NCI-H2171 treated with DMSO at 0.1 percent for 48 hours (cell line): Measurements from ENCODE around the gene CEP72.
"Not testable (repeated sequence)": the region's sequence is repeated elsewhere in the genome, so short reads cannot be mapped to it uniquely, and the experiment has no call there.

ENCODE experiments used
- DNase-seq: peaks from one replicate; lab custom pipeline; 2025; lab: John Stamatoyannopoulos, UW

CEP72 gene

DNA sequence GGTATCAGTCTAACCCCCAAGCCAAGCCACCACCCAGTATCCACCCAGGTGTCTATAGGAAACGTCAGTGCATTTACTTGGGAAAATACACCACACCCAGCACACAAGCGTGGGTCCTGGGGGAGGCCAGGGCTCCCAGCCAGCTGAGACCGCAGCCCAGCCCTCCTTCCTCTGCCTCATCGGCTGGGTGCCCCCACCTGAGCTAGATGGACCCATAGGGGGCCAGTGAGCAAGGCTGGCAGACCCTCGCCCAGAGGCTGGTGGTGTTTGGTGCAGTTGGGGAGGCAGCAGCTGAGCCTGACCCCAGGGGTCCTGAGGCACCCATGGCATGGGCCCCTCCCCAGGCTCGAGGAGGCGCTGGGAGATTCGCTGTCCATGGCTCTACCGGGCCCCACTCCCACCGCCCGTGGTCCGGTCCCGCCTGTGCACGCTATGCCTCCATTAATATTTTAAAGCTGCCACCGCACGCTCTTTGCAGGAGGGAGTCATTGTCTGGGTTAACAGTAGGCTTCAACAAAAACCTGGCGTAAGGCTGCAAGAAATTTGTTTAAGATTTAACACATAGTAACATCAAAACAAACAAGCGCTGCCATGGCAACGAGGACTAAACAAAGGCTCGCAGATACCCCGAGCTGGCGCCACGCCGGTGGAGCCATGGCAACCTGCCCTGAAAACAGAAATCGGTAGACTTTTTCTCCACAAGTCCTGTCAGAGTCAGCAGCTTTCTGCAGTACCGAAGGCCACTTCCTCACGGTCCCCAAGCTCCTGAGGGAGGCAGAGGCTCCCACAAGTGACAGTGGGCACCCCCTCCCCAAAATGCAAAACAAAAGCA lies 60.4 kb downstream of the CEP72 start:
- peak; percentile 94 for DNase-seq

DNA sequence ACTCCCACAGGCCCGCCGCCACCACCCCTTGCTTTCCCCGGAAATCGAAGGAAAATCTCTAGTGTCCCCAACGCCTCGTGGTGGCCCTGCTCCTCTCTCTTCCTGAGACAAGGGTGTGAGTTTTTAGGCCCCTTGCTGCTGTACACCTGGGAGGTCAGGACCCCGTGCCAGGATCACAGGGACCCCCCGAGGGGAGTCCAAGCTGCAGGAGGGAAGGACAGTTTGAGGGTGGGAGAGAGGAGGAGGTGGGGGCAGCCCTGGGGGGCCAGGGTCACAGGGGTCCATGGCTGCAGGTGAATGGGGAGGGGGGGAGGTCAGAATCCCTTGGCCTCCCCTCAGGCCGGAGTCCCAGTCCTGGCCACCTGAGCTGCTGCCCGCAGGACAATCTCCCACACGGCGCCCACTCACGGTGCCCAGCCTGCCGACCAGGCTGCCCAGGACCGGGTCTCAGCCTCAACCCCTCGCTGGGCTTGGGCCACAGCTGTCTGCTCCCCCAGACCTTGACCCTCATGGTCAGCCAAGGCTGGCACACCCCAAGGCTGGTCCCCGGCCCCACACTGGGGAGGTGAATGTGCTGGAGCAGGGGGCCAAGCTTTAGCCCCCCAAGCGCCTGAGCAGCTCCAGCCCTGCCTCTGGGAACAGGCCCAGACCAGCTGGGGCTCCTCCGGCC lies 61.2 kb downstream of the CEP72 start:
- no peak for DNase-seq

DNA sequence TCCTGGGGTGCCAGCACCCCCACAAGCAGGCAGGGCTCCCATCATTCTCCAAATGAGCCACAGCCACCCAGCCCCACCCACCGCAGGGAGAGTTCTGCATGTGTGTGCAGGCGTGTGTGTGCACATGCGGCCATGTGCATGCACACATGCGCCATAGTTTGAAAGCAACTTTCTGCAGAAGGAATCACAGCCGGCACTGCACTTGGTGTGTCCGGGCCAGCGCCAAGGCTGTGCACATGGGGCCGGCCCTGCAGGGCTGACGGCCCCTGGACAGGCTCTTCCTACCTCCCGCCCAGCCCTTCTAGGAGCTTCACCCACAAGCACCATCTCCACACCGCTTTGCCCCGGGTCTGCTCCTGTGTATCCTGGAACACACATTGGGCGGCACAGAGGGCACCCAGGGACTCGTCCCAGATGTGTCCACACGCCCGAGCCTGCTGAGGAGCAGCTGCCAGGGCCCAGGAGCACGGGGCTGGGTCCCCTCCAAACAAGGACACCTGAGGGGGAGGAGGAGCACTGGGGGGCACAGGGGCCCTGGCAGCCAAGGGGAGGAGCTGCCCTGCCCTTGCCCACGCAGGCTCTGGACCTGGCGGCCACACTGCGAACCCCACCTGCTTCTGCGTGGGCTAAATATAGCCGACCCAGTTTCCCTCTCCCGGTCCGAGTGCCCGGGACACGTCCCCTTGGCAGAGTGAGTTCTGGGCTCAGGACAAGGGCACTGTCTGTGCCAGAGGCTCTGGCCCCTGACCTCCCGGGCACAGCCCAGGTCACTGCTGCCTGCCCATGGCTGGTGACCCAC lies 61.9 kb downstream of the CEP72 start:
- no peak for DNase-seq

DNA sequence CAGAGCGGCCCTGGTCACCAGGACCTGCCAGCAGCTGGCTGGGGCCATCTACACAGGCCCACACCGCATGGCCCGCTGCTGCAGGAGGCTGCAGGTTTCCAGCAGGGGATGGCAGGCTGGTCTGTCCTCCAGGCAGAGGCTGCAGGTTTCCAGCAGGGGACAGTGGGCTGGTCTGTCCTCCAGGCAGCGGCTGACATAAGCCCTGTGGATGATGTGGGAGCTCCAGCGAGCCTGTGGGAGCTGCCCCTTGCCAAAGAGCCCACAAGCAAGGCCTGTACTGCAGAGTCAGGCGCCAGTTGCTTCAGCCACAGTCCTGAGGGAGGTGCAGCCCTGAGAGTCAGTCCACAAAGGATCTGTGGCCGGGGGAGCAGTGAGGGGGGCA lies 62.5 kb downstream of the CEP72 start:
- DNase-seq, result no peak

DNA sequence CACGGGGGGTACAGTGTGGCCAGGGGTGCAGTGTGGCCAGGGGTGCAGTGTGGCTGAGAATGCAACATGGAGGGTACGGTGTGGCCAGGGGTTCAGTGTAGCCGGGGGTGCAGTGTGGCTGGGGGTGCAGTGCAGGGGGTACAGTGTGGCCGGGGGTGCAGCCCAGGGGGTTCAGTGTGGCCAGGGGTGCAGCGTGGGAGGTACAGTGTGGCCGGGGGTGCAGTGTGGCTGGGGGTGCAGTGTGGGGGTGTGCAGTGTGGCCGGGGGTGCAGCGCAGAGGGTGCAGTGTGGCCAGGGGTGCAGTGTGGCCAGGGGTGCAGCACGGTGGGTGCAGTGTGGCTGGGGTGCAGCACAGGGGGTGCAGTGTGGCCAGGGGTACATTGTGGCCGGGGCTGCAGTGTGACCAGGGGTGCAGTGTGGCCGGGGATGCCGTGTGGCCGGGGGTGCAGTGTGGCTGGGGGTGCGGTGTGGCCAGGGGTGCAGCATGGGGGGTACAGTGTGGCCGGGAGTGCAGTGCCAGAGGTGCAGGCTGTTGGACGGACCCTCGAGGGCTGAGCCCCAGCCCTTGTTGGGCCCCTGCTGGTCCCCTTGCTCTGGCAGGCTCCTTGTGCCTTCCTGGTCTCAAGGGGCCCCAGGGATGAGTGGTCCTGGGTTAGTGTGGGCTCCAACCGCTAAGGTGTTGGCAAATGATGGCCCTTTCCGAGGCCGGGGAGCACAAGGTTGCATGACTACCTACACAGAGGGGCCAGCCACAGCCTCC lies 63.2 kb downstream of the CEP72 start:
- DNase-seq, result no peak

DNA sequence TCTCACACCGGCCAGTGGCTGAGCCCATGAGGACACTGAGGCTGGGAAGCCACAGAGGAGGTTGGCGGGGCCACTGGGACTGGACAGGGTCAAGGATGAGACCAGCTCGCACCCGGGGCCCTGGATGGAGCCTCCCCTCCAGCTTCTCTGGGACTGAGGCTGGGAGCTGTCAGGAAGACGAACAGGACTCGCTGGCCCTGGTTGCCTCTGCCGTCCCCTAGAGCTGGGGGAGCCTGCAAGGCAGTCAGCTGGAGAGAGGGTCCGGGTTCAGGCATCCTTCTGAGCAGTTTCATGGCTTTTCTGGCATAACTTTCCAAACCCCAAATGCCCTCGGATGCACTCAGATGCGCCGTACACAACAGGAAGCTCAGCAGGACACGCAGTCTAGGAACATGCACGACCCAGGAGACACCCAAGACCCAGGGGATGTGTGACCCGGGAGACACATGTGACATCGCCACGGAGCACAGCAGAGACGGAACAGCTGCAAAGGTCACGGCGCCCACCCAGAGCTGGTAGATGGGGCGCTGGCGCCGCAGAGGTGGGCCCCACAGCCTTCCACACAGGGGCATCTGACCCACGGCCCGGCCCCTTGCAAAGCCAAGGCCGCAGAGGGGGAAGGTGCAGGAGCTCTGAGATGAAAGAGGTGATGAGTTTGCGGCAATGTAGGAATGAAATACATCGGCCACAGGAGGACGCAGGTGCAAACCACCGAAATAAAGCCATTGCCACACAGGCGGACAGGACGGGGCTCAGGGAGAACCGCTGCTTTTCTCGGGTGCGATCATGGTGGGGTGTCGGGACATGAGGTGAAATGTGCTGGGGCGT lies 63.9 kb downstream of the CEP72 start:
- DNase-seq, result no peak

DNA sequence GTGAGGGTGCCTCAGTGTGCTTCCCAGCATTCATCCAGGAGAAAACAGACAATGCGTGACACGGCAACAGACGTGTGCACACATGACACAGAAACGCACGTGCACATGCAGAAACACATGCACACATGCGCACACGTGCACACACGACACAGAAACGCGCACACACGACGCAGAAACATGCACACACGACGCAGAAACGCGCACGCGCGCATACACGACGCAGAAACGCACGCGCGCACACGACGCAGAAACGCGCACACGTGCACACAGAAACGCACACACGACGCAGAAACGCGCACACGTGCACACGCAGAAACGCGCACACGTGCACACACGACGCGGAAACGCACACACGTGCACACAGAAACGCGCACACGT lies 64.5 kb downstream of the CEP72 start:
- no peak for DNase-seq

DNA sequence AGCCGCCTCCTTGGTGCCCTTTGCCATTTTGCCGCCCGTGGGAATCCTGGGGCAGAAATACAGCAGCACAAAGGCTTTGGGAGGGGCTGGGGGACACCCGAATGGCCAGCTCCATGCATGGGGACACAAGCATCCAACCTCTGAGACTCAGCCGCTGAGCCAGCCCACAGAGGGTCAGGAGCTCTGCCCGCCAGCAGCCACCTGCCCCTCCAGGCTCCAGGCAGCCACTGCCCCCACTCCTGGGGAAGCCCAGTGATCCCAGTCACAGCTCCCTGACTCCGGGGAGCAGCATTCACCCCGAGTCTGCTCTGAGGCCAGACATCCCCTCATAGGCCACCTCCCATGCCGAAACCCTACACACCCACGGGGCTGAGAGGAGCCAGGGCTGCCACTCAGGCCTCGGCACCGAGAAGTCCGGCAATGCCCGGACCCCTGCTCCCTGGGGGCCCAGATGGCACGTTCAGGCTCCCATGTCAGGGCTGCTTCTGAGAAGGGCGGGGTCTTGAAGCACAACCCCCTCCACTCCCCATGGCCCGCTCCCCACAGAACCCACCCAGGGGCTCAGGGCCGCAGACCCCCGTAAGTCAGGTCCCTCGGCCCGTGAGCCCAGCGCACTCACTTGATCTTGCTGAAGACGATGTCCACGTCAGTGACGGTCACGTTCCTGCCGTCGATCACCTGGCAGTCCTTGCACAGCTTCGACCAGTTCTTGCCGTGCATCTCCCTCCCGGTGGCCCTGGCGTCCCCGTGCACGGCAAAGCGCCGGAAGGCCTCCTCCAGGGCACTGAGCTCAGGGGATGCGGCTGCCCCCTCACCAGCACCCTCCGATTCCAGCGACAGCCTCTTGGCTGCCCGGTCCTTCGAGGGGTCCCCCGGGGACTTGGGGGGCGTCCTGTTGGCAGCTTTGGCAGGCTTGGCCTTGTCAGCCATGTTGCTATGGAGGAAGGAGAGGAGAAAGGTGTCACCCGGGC lies 65.3 kb downstream of the CEP72 start:
- no peak for DNase-seq

DNA sequence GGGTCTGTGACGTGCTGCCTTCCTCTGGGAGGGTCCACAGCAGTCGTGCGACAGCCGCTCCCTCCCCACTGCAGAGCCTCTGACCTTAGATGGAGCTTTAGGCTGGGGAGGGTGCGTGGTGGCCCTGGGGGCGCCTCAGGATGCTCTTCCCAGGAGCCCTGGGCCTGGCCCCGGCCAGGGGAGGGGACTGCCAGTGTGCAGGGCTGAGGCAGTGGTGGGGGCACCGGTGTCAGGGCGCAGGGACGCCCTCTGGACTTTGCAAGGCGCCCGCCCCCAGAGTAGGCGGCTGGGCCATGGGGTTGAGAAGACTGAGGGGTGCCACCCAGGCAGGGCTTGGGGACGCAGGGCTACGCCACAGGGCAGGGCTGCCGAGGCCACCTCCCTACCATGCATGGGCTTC lies 66.4 kb downstream of the CEP72 start:
- DNase-seq, result not testable (repeated sequence)

DNA sequence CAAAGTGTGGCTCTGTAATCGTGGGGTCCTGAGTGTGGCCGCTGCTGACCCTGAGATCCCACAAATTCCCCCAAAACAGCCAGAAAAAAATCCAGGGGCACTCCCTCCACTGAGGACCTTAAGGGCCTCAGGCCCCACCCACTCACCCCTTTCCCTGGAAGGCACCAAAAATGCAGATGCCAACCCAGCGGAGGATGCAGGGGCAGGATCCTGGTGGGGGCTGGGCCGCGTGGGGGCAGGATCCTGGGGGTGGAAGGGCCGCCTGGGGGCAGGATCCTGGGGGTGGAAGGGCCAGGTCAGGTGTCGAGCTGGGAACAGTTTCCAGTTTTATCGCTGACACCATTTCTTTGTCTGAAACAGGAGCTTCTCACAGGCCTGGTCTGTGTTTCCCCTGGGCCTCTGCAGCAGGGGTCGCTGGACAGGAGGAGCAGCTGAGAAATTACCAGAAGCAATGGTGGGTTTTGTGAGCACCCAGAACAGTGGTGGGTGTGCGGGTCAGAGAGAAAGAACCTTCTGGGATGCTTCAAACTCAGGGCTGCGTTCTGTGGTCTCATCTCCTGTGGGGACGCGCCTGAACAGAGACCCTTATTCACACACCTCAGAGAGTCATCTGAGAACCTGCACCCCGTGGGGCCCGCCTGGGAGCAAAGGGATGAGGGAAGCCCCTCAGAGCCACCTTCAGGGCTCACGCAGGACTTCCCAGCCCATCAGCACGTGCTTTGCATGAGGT lies 67.2 kb downstream of the CEP72 start:
- DNase-seq, result not testable (repeated sequence)

DNA sequence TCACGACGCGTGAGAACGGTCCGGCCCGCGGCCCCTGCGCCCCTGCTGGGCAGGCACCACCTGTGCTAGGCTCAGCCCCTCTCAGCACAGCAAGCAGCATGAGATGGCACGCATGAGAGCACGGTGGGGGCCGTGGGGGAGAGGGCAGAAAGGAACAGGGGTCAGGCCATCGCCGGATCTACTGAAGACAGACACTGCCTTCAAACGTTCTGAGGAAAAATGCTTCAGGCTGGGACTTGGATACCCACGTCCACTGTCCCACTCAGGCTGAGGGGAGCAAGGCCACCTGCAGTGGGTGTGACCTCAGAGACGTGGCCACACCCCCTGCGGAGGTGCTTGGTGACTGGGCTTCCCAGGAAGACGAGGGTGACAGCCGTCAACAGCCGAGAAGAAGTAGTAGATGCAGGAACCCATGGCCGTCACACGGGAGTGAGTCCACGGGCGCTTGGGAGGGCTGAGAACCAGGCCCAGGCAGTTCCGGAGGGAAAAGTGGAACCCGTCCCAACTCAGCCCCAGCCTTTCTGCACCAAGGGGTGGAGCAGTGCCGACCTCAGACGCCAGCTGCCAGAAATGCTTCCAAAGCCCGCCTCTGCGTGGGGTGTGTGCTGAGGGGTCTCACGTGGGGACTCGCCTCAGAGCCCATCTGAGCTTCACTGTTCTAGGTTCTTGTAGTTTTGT lies 68.1 kb downstream of the CEP72 start:
- not testable (repeated sequence) for DNase-seq

DNA sequence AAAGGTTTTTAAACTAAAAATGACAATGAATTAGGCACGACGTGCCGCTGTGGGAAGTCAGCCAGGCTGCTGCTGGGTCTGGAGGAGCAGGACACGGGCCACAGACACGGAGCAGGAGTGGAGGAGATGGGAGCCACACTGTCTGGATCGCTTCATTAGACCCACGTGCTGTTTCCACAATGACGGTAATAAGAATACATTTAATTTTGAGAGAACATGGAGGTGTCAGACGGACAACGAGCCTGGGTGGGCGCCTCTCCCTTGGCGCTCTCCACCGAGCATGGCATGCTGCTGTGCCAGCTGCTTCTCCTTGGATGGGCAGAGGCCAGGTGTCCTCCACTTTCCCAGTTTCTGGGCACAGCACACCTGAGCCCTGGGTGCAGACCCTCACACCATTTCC lies 68.7 kb downstream of the CEP72 start:
- DNase-seq, result not testable (repeated sequence)

DNA sequence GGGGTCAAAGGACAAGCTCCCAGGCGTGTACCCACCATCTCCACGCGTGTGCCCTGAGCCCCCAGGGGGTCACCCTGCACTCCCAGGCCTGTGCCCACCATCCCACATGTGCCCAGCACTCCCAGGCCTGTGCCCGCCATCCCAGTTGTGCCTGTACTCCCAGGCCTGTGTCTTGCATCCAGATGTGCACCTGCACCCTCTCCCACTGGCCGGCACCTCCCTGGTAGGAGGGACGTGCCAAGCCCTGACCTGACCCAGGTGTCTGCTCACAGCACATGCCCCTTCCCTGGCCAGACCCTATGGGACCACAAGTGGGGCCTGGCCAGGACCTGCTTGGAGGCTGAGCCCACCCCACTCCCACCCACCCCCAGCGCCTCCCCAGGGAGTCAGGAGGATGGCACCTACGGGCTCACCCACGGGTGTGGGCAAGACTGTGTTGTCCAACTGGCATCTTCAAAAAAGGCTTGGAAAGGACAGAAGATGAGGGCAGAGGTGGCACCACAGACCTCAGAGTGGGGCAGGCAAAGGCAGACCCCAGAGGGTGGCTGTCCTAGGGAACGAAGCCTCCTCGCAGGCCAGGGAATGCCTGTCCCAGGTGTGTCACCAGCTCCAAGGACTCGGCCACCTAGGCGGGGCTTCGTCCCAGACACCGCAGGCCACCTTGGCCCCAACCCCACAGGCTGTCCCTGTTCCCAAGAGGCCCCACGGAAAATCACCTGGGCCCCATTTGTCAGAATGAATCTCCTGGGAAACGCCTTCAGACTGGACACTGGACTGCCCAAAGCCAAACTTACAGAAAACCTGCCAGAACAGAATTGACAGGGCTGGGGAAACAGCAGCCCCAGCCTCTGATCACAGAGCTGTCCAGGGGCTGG lies 69.4 kb downstream of the CEP72 start:
- DNase-seq, result not testable (repeated sequence)

DNA sequence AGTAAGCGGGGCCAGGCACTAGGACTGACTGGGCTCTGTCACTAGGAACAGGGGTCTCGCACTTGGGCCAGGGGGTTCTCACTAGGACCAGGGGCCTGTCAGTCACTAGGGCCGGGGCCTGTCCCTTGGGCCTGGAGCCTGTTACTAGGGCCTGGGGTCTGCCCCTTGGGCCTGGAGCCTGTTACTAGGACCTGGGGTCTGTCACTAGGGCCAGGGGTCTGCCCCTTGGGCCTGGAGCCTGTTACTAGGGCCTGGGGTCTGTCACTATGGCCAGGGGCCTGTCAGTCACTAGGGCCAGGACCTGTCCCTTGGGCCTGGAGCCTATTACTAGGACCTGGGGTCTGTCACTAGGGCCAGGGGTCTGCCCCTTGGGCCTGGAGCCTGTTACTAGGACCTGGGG lies 70.1 kb downstream of the CEP72 start:
- DNase-seq, result not testable (repeated sequence)

DNA sequence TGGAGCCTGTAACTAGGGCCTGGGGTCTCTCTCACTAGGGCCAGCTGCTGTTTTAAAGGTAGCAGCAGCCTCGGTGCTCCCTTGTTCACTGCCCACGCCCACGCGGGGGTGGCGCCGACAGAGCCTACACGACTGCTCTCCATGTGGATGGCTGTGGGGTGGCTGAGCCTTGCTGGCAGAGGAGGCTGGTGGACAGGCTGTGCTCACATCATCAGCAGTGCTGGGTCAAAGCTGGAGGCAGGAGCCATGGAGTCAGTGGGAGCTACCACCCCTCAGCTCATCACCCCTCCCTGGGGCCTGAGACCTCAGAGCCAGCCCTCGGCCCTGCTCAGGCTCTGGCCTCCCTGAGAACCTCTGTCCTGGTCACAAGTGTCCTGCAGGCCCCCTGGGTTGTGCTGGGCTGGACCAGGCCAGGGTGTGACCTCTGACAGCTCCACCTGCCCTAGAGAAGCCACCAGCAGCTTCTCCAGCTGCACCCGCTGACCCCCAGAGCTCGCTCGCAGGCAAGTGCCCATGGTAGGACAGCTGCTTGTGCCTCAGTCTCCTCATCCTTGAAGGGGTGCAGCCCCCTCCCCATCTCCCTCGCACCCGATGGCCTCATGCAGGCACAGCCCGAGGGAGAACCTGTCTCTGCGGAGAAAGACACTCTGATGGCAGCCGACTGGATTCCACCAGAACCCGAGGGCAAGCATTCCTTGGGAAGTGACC lies 70.7 kb downstream of the CEP72 start:
- DNase-seq, result not testable (repeated sequence)

DNA sequence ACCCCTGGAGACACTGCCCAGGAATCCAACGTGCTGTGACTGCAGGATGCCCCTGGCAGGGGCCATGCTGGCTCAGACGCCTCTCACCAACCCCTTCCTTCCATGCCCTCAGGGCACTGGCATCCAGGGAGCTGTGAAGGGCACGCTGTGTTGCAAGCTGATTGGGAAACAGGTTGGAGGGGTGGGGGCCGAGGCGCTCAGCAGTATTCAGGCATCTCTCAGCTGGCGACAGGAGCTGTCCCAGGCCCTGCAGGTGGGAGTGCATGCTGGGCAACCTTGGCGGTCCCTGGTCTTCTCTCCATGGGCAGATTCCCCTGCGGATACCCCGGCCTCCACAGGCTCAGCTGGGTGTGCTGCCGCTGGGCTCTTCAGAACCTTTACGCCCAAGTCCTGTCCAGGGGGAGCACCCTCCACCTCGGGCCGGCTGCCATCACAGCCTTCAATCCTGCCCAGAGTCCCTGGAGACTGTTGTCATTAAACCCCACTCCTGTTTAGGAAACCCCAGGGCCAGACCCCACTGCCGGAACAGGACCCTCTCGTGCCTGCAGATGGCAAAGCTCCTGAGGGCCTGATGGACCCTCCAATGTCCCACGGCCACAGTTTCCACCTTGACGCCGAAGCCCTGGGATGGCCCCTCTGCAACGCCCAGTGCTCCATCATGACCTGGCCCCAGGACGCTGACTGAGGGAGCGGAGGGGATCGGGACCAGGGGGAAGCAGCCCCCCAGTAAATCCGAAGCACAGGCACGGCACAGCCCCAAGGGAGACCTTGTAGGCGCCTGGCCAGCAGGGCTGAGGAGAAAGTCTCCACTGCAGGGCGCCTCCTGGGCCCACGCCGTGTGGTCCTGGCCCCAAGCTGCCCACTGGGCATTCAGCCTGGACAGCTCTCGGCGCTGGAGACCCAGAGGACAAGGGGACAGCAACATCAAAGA lies 71.7 kb downstream of the CEP72 start:
- no peak for DNase-seq
